HG03066 (cell line): ENCODE measurements around the gene STX16.

Experiments used
- ATAC-seq: cut with Tn5 transposase; IDR thresholded peaks from one replicate; pipeline ENCODE4 v1.9.1; 2021; ENCODE audit warnings: low read depth; ENCODE audit not compliant: unreplicated experiment

Gene STX16

GRCh38 chr20:58650776-58651558 lies at the start of gene STX16:
Gene STX16 (plus strand): TSS chr20:58651283. CDS start chr20:58652007, 724 bp downstream.
- peak; percentile 59 for ATAC-seq

GRCh38 chr20:58602124-58602523 lies 49.0 kb upstream of the STX16 start:
- ATAC-seq = no peak

GRCh38 chr20:58603721-58604120 lies 47.4 kb upstream of the STX16 start:
- ATAC-seq = no peak

- ATAC-seq = no peak
Observed at GRCh38 chr20:58604128-58604881, 46.8 kb upstream of the STX16 start.

- ATAC-seq = no peak
Observed at GRCh38 chr20:58605292-58606065, 45.6 kb upstream of the STX16 start.

GRCh38 chr20:58606184-58606583 lies 44.9 kb upstream of the STX16 start:
- no peak for ATAC-seq

GRCh38 chr20:58608096-58608840 lies 42.8 kb upstream of the STX16 start:
- ATAC-seq = no peak

GRCh38 chr20:58609026-58609425 lies 42.1 kb upstream of the STX16 start:
- ATAC-seq = no peak

- no peak for ATAC-seq
Observed at GRCh38 chr20:58610071-58610800, 40.8 kb upstream of the STX16 start.

- ATAC-seq = no peak
Observed at GRCh38 chr20:58610811-58611210, 40.3 kb upstream of the STX16 start.

GRCh38 chr20:58611236-58612030 lies 39.6 kb upstream of the STX16 start:
- ATAC-seq = no peak

- ATAC-seq = no peak
Observed at GRCh38 chr20:58612121-58612691, 38.9 kb upstream of the STX16 start.

- ATAC-seq = no peak
Observed at GRCh38 chr20:58613061-58613854, 37.8 kb upstream of the STX16 start.

- ATAC-seq = no peak
Observed at GRCh38 chr20:58614366-58614765, 36.7 kb upstream of the STX16 start.

GRCh38 chr20:58614984-58615760 lies 35.9 kb upstream of the STX16 start:
- ATAC-seq = no peak

GRCh38 chr20:58616411-58616810 lies 34.7 kb upstream of the STX16 start:
- no peak for ATAC-seq

GRCh38 chr20:58617158-58617557 lies 33.9 kb upstream of the STX16 start:
- ATAC-seq = no peak
